ENCODE results near the gene GDPD5. TPM values are rescaled to one million over a fixed set of nuclear protein-coding genes. Genes with fewer than 3 reads are reported as not detected.

The GDPD5 gene
- total and polyA plus RNA-seq, 10 of the 15 experiments (the other 5 are each of a cell fraction or from before 2014, with no cell fraction given), result 0.10 to 30.0 (median 6.7) TPM

GRCh38 chr11:75399344-75400145, 126.2 kb downstream of the GDPD5 start, which contains the start of gene RPS3 (continued):
- TF ChIP-seq PKNOX1 (IDR thresholded peaks at IDR 0.05) (peak; percentile 49), FOXM1 (IDR thresholded peaks at IDR 0.05; ENCODE audit: low read depth, low read length) (no peak), ZBED1 (IDR thresholded peaks at IDR 0.05; ENCODE audit: borderline replicate concordance) (peak; percentile 86; the same call in 1 of the 2 replicates), LARP7 (IDR thresholded peaks at IDR 0.05) (peak; percentile 100), SUZ12 (IDR thresholded peaks at IDR 0.05; ENCODE audit: unreplicated experiment) (no peak), ZBTB40 (IDR thresholded peaks at IDR 0.05; ENCODE audit: borderline replicate concordance) (peak; percentile 93), IRF4 (IDR thresholded peaks at IDR 0.05; ENCODE audit: low read depth, low read length) (no peak), CHD1 (IDR thresholded peaks at IDR 0.05; ENCODE audit: low read depth, low read length) (no peak), PBX3 (IDR thresholded peaks at IDR 0.05; ENCODE audit: insufficient replicate concordance, low read depth, low read length) (no peak), DPF2 (IDR thresholded peaks at IDR 0.05) (peak; percentile 54; the same call in 1 of the 2 replicates), NFYB (IDR thresholded peaks at IDR 0.05; ENCODE audit: insufficient read depth, low read depth, low read length) (no peak), EED (IDR thresholded peaks at IDR 0.05; ENCODE audit: low read depth) (no peak), CBFB (IDR thresholded peaks at IDR 0.05; ENCODE audit: low read depth) (peak; percentile 94), MTA2 (IDR thresholded peaks at IDR 0.05; ENCODE audit: low read depth) (no peak), TAF1 (IDR thresholded peaks at IDR 0.05; ENCODE audit: borderline replicate concordance, low read depth, low read length) (peak; percentile 100), BMI1 (IDR thresholded peaks at IDR 0.05; ENCODE audit: borderline replicate concordance) (no peak), NKRF (conservative IDR thresholded peaks at IDR 0.05) (peak; percentile 86), ZNF274 (IDR thresholded peaks at IDR 0.05; ENCODE audit: insufficient read depth, insufficient read length) (no peak), ZNF217 (IDR thresholded peaks at IDR 0.05) (no peak)
